Stimulated activated CD8-positive, alpha-beta memory T cell treated with anti-CD3 and anti-CD28 coated beads, Interleukin-12 subunit alpha, Interleukin-12 subunit beta, amount 100 ng/mL, for 24 hours (primary cell): ENCODE measurements around the gene OR13D1.
"Not testable (repeated sequence)": the region's sequence is repeated elsewhere in the genome, so short reads cannot be mapped to it uniquely, and the experiment has no call there.

Source experiments
- DNase-seq: peaks from one replicate; pipeline ENCODE4 v3.0.0-alpha.2; 2020; ENCODE audit errors: extremely low read depth

The OR13D1 gene

GRCh38 chr9:104694218-104694617, at the start of gene OR13D1:
TSS of gene OR13D1 (plus strand) at chr9:104694518. CDS start at chr9:104694518, 0 bp downstream.
- DNase-seq: no peak

- no peak for DNase-seq
These were observed 35.7 kb upstream of the OR13D1 start for GRCh38 chr9:104658496-104659195.

- DNase-seq: no peak
These were observed 18.7 kb upstream of the OR13D1 start for GRCh38 chr9:104675611-104676010.

GRCh38 chr9:104682642-104683041, 11.7 kb upstream of the OR13D1 start:
- no peak for DNase-seq

GRCh38 chr9:104686081-104686480, 8.2 kb upstream of the OR13D1 start:
- DNase-seq: no peak

GRCh38 chr9:104700306-104700705, 6.0 kb downstream of the OR13D1 start:
- DNase-seq: no peak

GRCh38 chr9:104708737-104709136, 14.4 kb downstream of the OR13D1 start:
- DNase-seq: not testable (repeated sequence)

- no peak for DNase-seq
These were observed 17.3 kb downstream of the OR13D1 start for GRCh38 chr9:104711604-104712003.

GRCh38 chr9:104725014-104725413, 30.7 kb downstream of the OR13D1 start:
- no peak for DNase-seq

- no peak for DNase-seq
These were observed 44.1 kb downstream of the OR13D1 start for GRCh38 chr9:104738452-104738851.

GRCh38 chr9:104740621-104741020, 46.3 kb downstream of the OR13D1 start:
- no peak for DNase-seq

GRCh38 chr9:104743376-104743985, 49.2 kb downstream of the OR13D1 start:
- no peak for DNase-seq
